NCI-H774 (cell line): Measurements from ENCODE around the gene DMP1.

Experiments used
- DNase-seq: peaks from one replicate; lab custom pipeline; 2025; lab: John Stamatoyannopoulos, UW

The DMP1 gene, protein sequence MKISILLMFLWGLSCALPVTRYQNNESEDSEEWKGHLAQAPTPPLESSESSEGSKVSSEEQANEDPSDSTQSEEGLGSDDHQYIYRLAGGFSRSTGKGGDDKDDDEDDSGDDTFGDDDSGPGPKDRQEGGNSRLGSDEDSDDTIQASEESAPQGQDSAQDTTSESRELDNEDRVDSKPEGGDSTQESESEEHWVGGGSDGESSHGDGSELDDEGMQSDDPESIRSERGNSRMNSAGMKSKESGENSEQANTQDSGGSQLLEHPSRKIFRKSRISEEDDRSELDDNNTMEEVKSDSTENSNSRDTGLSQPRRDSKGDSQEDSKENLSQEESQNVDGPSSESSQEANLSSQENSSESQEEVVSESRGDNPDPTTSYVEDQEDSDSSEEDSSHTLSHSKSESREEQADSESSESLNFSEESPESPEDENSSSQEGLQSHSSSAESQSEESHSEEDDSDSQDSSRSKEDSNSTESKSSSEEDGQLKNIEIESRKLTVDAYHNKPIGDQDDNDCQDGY

DNA sequence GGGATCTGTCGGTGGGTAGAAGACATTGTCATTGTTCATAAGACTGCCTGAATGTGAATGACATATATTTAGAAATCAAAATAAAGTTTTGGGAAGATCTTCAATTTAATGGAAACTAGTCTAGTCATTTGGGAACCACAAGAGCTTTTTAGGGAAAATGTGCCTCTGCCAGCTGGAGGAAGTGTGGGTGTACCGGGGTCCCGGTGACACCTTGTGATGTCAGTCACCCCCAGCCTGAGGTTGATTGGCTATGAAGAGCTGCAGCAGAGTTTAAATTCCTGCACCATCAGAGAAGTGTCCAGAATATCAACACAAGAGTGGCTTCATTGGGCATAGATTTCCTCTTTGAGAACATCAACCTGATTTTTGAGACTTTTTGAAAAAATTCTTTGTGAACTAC is at the start of gene DMP1:
DMP1 (plus strand) TSS at position 301 of the 400 bp plus-strand sequence. CDS start 6,213 bp downstream, outside the sequence.
- no peak for DNase-seq

- DNase-seq, result no peak
Measured at GRCh38 chr4:87601361-87601760, 48.7 kb upstream of the DMP1 start.

DNA sequence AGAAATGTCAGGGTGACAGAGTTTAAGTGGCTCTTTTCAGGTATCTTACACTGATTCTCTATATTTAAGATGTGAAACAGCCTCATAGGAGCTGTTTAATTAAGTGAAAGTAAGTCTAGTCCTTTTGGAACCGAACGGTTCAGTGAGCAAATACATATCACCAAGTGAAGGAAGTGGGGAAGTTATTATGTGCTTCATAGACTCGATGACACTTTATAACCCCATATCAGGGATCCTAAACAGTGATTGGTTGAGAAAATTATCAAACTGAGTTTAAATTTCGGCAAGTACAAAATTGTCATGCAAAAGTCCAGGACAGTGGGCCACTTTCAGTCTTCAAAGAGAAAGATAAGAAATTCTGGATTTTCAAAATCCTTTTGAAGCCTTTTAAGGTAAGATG is 41.9 kb upstream of the DMP1 start, which contains the start of gene DSPP:
DSPP (plus strand) TSS at position 301 of the 400 bp plus-strand sequence. CDS start 2,380 bp downstream, outside the sequence.
- DNase-seq, result no peak

- DNase-seq, result no peak
Measured at GRCh38 chr4:87614292-87614890, 35.7 kb upstream of the DMP1 start.

- no peak for DNase-seq
Measured at GRCh38 chr4:87616268-87616667, 33.8 kb upstream of the DMP1 start.

DNA sequence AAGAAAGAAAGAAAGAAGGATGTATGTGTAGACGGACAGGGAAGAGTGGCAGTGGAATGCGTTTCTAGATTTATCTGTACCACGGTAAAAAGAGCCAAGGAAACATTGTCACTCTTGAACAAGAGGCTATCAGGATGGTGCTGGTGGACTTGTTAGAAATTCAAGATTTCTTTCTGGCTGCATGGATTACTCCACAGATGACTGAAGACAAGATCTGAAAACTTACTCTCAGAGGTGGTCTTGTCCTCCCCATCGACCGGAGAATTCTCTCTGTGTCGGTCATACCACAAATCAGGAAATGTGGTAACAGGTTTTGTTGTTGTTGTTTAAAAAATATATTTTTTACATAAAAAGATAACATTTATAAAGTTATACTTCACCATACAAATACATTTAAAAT is 30.0 kb upstream of the DMP1 start:
- no peak for DNase-seq

GRCh38 chr4:87620491-87620890 is 29.6 kb upstream of the DMP1 start:
- no peak for DNase-seq

- DNase-seq, result no peak
Measured at GRCh38 chr4:87622303-87622702, 27.8 kb upstream of the DMP1 start.

- DNase-seq, result no peak
Measured at GRCh38 chr4:87624698-87625097, 25.4 kb upstream of the DMP1 start.

DNA sequence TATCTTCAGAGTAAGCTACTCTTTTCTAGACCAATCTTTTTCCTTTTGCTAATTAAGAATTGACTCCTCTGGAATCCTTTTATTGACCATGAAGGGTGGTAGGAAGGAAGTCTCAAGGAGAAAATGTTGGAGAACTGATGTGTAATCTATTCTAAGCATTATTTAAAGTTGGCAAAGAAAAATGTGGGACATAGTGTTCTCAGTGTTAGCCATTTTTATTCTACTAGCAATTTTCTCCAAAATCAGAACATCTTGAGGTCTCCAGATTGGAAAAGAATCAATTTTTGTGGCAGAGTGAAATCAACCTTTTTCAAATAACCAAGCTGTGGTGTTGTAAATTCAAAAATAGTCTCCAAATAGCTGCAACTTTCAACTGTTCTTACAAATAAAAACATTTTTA is 18.4 kb upstream of the DMP1 start:
- no peak for DNase-seq

DNA sequence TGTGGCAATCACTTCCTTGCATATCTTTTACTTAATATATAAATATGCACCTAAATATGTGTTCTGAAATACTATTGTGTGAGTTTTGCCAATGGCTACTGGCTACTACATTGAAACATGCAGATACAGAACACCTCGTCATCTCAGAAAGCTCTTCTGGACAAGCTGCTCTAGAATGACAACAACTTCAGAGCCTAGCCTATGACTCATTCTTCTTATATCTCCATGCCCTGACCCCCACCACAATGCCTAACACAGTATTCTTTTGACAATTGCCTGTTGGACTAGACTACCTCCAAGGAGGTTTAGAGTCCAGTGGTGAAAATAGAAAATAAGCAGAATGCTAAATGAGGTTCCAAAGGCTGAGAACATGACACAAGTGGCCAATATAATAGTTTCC is 17.6 kb upstream of the DMP1 start:
- no peak for DNase-seq

- DNase-seq, result no peak
Measured at GRCh38 chr4:87633243-87633642, 16.8 kb upstream of the DMP1 start.

DNA sequence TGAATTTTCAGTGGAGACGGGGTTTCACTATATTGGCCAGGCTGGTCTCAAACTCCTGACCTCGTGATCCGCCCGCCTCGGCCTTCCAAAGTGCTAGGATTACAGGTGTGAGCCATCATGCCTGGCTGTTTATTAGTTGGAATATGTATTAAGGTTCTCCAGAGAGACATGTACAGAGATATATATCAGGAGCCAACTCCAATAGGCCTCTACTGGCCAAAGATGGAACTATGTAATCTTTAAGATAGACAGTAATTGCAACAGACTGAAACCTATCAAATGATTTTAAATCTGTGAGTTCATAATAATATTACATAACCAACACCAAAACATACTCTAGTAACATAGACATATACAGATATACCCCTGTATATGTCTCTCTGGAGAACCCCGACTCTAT is 5.8 kb upstream of the DMP1 start:
- DNase-seq, result no peak

DNA sequence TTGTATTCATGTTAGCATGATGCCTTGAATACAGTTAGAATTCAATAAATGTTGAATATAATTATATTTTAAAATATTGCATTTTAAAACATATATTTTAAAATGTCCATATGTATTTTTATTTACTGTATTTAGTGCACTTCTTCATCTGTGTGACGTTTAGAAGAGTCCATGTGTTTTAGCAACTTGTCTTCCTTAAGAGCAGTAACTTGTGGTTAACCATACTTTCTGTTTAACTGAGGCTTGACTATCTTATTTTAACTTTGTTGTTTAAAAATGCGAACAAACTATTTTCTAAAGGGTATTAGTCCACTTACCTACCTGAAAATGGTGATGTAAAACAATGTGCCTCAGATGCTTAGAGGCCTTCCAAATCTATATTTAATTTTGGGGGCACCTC is 858 bp downstream of the DMP1 start:
- no peak for DNase-seq

DNA sequence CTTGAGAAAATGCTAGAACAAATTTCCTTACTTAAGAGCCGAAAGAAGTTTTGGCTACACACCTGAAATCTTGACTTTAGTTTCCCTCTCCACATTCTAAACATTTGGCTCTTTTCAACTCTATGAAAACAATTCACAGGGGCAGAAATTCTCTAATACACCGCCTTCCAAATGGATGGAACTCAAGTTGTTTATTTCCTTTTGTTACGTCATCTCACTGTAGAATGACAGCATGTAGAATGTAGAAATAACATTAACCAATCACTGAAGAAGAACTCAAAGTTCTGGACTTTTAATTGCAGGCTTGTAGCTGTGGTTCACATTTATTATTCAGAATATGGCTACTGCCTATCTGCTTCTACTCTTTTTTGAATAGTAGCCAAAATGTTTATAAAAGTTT is 1.9 kb downstream of the DMP1 start:
- no peak for DNase-seq

DNA sequence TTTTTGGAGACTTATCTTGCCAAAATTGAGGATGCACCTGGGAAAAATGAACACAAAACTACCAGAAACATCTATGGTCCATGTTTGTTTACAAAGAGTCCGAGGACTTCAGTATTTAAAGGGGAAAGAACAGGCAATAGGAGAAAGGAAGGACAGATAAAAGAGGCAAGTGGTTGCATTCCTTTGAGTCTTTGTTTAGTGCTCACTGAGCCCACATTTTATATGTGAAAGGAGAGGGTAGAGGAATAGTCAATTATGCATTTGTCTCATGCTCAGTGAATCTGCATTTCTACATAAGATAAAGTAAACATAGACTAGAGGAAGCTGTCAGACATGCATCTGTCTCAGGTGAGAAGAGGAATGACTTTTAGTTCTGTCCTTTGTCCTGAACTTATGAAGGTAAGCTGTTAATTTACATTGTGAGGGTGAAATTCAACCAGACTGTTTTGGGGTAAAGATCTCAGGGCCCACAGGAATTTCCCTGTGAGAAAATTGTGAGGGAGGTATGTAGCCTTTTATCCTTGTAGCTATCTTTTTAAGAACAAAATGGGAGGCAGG is 4.5 kb downstream of the DMP1 start:
- no peak for DNase-seq

- DNase-seq, result no peak
Measured at GRCh38 chr4:87657525-87657924, 7.4 kb downstream of the DMP1 start.

GRCh38 chr4:87659247-87659931 is 9.3 kb downstream of the DMP1 start:
- no peak for DNase-seq

GRCh38 chr4:87662871-87663270 is 12.8 kb downstream of the DMP1 start:
- DNase-seq, result no peak

DNA sequence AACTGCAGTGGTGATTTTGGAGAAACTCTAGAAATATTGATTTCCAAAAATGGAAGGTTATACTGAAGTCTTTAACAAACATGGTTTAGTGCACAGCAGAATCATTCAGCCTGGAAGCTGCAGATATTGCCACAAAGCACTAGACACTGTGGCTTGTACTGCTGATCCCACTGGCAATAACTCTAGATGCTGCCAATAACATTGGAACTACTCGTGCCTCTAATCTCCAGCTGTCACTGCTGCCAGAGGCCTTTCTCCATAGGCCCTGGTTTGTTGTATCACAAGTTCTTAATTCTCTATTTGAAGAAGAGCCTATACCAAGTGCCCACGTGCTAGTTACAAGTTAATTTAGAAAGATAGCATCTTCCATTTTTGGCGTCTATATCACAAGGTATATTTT is 19.3 kb downstream of the DMP1 start:
- no peak for DNase-seq

DNA sequence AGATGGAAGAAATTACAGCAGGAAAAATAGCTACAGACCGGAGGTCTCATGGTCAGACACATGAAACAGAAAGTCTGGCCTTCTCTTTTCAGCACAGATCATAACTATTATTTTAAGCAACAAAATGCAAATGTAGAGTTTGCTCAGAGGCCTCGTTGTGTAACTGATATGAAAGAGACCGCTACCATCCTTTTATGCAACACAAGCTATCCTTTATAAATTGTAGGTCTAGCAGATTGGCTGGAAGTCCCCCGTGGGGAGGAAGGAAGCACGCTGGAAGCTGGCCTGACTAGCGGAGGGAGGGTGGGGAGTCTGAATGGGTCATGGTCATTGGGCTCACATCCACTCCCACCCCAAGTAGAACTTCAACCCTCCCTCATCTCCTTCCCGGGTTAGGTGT is 27.7 kb downstream of the DMP1 start:
- DNase-seq, result no peak

GRCh38 chr4:87679449-87680169 is 29.5 kb downstream of the DMP1 start:
- no peak for DNase-seq
